Panc1 (cell line): ENCODE measurements around the gene RHBDF2. TPM values are rescaled to one million over a fixed set of nuclear protein-coding genes. Genes with fewer than 3 reads are reported as not detected.

Source experiments
- ATAC-seq: fragments of 200-7000 bp; cut with Tn5 transposase; 2 replicates; pipeline ENCODE4 v1.9.1; 2020; ENCODE audit warnings: mild to moderate bottlenecking, moderate library complexity
- BruUV-seq: library from RNA; stranded (reverse); fragments of 400-500 nt; replicated peaks from 2 replicates; lab custom pipeline; 2021; lab: Mats Ljungman, UMichigan
- CTCF ChIA-PET: fragments of 300-600 bp; sonication (Branson Sonifier 250); formaldehyde crosslinking; loops from one replicate; lab custom pipeline; 2022; ENCODE audit warnings: antibody characterized with exemption; lab: Charles Lee
- POLR2A ChIA-PET: fragments of 300-600 bp; sonication (Branson Sonifier 250); formaldehyde crosslinking; loops from one replicate; lab custom pipeline; 2022; ENCODE audit warnings: antibody characterized with exemption; lab: Charles Lee
- DNase-seq: peaks from one replicate; pipeline ENCODE4 v3.0.0-alpha.2; 2010; ENCODE audit warnings: low read depth, low spot score
- H3K27ac ChIP-seq: 2 replicates; pipeline ENCODE4 v1.5.1; 2011; ENCODE audit warnings: mild to moderate bottlenecking, low read length, inconsistent platforms
- H3K27me3 ChIP-seq: fragments of 200-500 bp; sonication (Bioruptor generic); 2 replicates; pipeline ENCODE4 v1.6.0; 2014; ENCODE audit warnings: low read length, inconsistent platforms; ENCODE audit not compliant: control insufficient read depth, insufficient read depth
- H3K36me3 ChIP-seq: fragments of 200-500 bp; sonication (Bioruptor generic); 2 replicates; pipeline ENCODE4 v1.5.1; 2014; ENCODE audit warnings: inconsistent platforms, mild to moderate bottlenecking, low read length, moderate library complexity; ENCODE audit not compliant: control insufficient read depth, insufficient read depth
- H3K4me1 ChIP-seq: 2 replicates; pipeline ENCODE4 v1.5.1; 2011; ENCODE audit warnings: inconsistent platforms, mild to moderate bottlenecking, low read length, moderate library complexity; ENCODE audit not compliant: control insufficient read depth, insufficient read depth
- H3K4me3 ChIP-seq, 2 experiments: 2 replicates each; pipeline ENCODE4 v1.5.1; 2011 to 2012; ENCODE audit warnings: low read depth in 2 of 2, low read length in 2 of 2, mild to moderate bottlenecking in 2 of 2, inconsistent platforms in 1 of 2, moderate library complexity in 1 of 2
- H3K9me3 ChIP-seq: fragments of 200-500 bp; sonication (Bioruptor generic); 2 replicates; pipeline ENCODE4 v1.5.1; 2014; ENCODE audit warnings: low read depth, mild to moderate bottlenecking, inconsistent platforms, low read length, moderate library complexity; ENCODE audit not compliant: control insufficient read depth, insufficient read depth
- CTCF ChIP-seq: fragments of 450-650 bp; IDR thresholded peaks from 2 replicates; pipeline ENCODE4 v1.5.1; 2017; ENCODE audit warnings: mild to moderate bottlenecking
- POLR2AphosphoS5 ChIP-seq: IDR thresholded peaks from 2 replicates; pipeline ENCODE4 v1.6.1; 2012; ENCODE audit warnings: mild to moderate bottlenecking, low read depth, low read length, moderate library complexity
- REST ChIP-seq, 2 experiments: IDR thresholded peaks; 2 replicates each; pipeline ENCODE4 v1.6.1; 2011 to 2012; ENCODE audit warnings: low read depth in 2 of 2, control low read depth in 1 of 2, low read length in 1 of 2, mild to moderate bottlenecking in 1 of 2, moderate library complexity in 1 of 2; ENCODE audit not compliant: insufficient read depth in 1 of 2
- SIN3A ChIP-seq: IDR thresholded peaks from 2 replicates; pipeline ENCODE4 v1.6.1; 2012; ENCODE audit warnings: low read depth, mild to moderate bottlenecking, low read length, moderate library complexity, borderline replicate concordance; ENCODE audit not compliant: insufficient read depth
- TCF7L2 ChIP-seq: IDR thresholded peaks from 2 replicates; pipeline ENCODE4 v1.6.1; 2011; ENCODE audit warnings: mild to moderate bottlenecking, low read depth, low read length, inconsistent platforms
- in situ Hi-C: cut with HindIII; loops from 2 replicates; pipeline ENCODE4 v1.10.0; 2016; ENCODE audit warnings: low sequenced_read_pairs, low pct_unique_long_range_greater_than_20kb
- intact Hi-C: fragments of 100-400 bp; cut with micrococcal nuclease; formaldehyde crosslinking; loops from one replicate; pipeline ENCODE4 v1.10.0; 2022; ENCODE audit not compliant: unreplicated experiment
- total RNA-seq: library from RNA; stranded (reverse); gene quantifications from one replicate; pipeline ENCODE4 v1.2.1, GENCODE V29; 2021; ENCODE audit not compliant: unreplicated experiment

RHBDF2 gene
- total RNA-seq, 1 experiment from 2014 or later: 67.8 TPM

GRCh38 chr17:76547642-76548202 is 46.5 kb upstream of the RHBDF2 start:
- Histone ChIP-seq H3K36me3 (no peaks in the 10 kb centered on the region), H3K27ac (no peak overlapping the region), H3K9me3 (no peaks in the 10 kb centered on the region), H3K4me3 (no peak overlapping the region), H3K27me3 (no peaks in the 10 kb centered on the region), H3K4me1 (peaks cover 32% of the 10 kb centered on the region)
- DNase-seq (no peak), ATAC-seq (no peak)
- in situ Hi-C loops (no loop called here), intact Hi-C loops (loop anchor here (1.0 kb wide), 1 partner anchor 24 kb away; no protein-coding TSS in a partner anchor)
- ChIA-PET CTCF (interaction anchor here (2.2 kb wide), 1 partner anchor 24 kb away, joined by 11 read pairs; no protein-coding TSS in a partner anchor), POLR2A (no interaction called here)
- no TSS peak for BruUV-seq
- TF ChIP-seq REST (IDR thresholded peaks at IDR 0.05; ENCODE audit: insufficient read depth in 1 of 2, low read depth in 2 of 2, low read length in 1 of 2): no peak
- no peak for TF ChIP-seq SIN3A
- no peak for TF ChIP-seq TCF7L2
- no peak for TF ChIP-seq POLR2AphosphoS5
- TF ChIP-seq CTCF: peak; percentile 57

GRCh38 chr17:76547183-76547641 is 46.0 kb upstream of the RHBDF2 start:
- H3K4me3 ChIP-seq: no peak overlapping the region
- BruUV-seq: no TSS peak
- peaks cover 32% of the 10 kb centered on the region for H3K4me1 ChIP-seq

More at GRCh38 chr17:76547183-76547641, 46.0 kb upstream of the RHBDF2 start:
- H3K36me3 ChIP-seq: no peaks in the 10 kb centered on the region
- intact Hi-C loops (loop anchor here (1.0 kb wide), 1 partner anchor 24 kb away; no protein-coding TSS in a partner anchor), in situ Hi-C loops (no loop called here)
- no peaks in the 10 kb centered on the region for H3K9me3 ChIP-seq
- ATAC-seq (peak; percentile 86), DNase-seq (no peak)
- ChIA-PET CTCF (interaction anchor here (0.6 to 2.2 kb wide), 4 partner anchors 11 to 121 kb away, joined by 5 to 11 read pairs (median 8); no protein-coding TSS in a partner anchor), POLR2A (interaction anchor here (0.6 kb wide), 1 partner anchor 181 kb away, joined by 4 read pairs; no protein-coding TSS in a partner anchor)
- TF ChIP-seq REST (IDR thresholded peaks at IDR 0.05; ENCODE audit: insufficient read depth in 1 of 2, low read depth in 2 of 2, low read length in 1 of 2): no peak
- TF ChIP-seq CTCF: peak; percentile 92
- TF ChIP-seq SIN3A: no peak
- peak overlapping the region; percentile 36; the same call in 1 of the 2 replicates for H3K27ac ChIP-seq
- H3K27me3 ChIP-seq: no peaks in the 10 kb centered on the region
